ENCODE measurements around the gene BMP10. TPM values are rescaled to one million over a fixed set of nuclear protein-coding genes. Genes with fewer than 3 reads are reported as not detected.
A peak's percentile ranks its signal among the peaks of the same experiment; 100 is the strongest.

BMP10 gene, protein sequence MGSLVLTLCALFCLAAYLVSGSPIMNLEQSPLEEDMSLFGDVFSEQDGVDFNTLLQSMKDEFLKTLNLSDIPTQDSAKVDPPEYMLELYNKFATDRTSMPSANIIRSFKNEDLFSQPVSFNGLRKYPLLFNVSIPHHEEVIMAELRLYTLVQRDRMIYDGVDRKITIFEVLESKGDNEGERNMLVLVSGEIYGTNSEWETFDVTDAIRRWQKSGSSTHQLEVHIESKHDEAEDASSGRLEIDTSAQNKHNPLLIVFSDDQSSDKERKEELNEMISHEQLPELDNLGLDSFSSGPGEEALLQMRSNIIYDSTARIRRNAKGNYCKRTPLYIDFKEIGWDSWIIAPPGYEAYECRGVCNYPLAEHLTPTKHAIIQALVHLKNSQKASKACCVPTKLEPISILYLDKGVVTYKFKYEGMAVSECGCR
- not detected in 2 replicates for total RNA-seq (2014; rRNA removed)
- not detected for Bru-seq, nascent RNA
- not detected for BruChase-seq, experiment 1, labeled RNA remaining after a 6-hour chase
- BruChase-seq, experiment 2, labeled RNA remaining after a 2-hour chase, result not detected
- long read RNA-seq, result 0 reads

- intact Hi-C loops (cut with micrococcal nuclease), result no loop called here
- no peaks in the 10 kb centered on the region for H3K36me3 ChIP-seq (ENCODE audit: low read depth, low read length)
- no peaks in the 10 kb centered on the region; the same call in 1 of the 2 replicates for H3K4me1 ChIP-seq (ENCODE audit: insufficient read depth, low read length)
- H3K9ac ChIP-seq (ENCODE audit: low read length), result no peak within 1 kb of the TSS
- H3F3A ChIP-seq (ENCODE audit: low read length, unreplicated experiment), result no peaks in the 10 kb centered on the region
- peak within 1 kb of the TSS; percentile 19; the same call in 1 of the 2 replicates for H3K27ac ChIP-seq (ENCODE audit: low read length)
- no peaks in the 10 kb centered on the region for H3K9me3 ChIP-seq (ENCODE audit: low read length)
- H4K20me1 ChIP-seq (ENCODE audit: low read length), result no peaks in the 10 kb centered on the region
- ChIA-PET POLR2A (ENCODE audit: unreplicated experiment) (no interaction called here), CTCF (no interaction called here)
- no peak within 1 kb of the TSS for H2AFZ ChIP-seq (ENCODE audit: low read length)
- no peak within 1 kb of the TSS for H3K4me3 ChIP-seq (ENCODE audit: low read length)
- no peaks in the 10 kb centered on the region for H3K79me2 ChIP-seq (ENCODE audit: low read length)
- H3K27me3 ChIP-seq (ENCODE audit: low read length), result no peaks in the 10 kb centered on the region; the same call in none of the 2 replicates
- no peaks in the 10 kb centered on the region for H3K9me2 ChIP-seq (replicated peaks; ENCODE audit: low read length)
- no peak for ATAC-seq
- H3K4me2 ChIP-seq (ENCODE audit: low read length), result no peak within 1 kb of the TSS
- no peak for DNase-seq
- TF ChIP-seq, protein P1, sequence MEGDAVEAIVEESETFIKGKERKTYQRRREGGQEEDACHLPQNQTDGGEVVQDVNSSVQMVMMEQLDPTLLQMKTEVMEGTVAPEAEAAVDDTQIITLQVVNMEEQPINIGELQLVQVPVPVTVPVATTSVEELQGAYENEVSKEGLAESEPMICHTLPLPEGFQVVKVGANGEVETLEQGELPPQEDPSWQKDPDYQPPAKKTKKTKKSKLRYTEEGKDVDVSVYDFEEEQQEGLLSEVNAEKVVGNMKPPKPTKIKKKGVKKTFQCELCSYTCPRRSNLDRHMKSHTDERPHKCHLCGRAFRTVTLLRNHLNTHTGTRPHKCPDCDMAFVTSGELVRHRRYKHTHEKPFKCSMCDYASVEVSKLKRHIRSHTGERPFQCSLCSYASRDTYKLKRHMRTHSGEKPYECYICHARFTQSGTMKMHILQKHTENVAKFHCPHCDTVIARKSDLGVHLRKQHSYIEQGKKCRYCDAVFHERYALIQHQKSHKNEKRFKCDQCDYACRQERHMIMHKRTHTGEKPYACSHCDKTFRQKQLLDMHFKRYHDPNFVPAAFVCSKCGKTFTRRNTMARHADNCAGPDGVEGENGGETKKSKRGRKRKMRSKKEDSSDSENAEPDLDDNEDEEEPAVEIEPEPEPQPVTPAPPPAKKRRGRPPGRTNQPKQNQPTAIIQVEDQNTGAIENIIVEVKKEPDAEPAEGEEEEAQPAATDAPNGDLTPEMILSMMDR (conservative IDR thresholded peaks at IDR 0.05; ENCODE audit: low read depth, low read length), result no peak
- TF ChIP-seq EZH2phosphoT487 (IDR thresholded peaks at IDR 0.05; ENCODE audit: borderline replicate concordance, low read length) (no peak), EZH2 (IDR thresholded peaks at IDR 0.05; ENCODE audit: low read length, unreplicated experiment) (no peak)
- no TSS peak for BruUV-seq (replicated peaks)
These were observed at the start of gene BMP10 for GRCh38 chr2:68871159-68871764. BMP10 (minus strand) TSS chr2:68871397; CDS start chr2:68871358, 39 bp downstream.

GRCh38 chr2:68920481-68921170 lies 49.4 kb upstream of the BMP10 start:
- no peak for DNase-seq
- Histone ChIP-seq H3F3A (ENCODE audit: low read length, unreplicated experiment) (no peaks in the 10 kb centered on the region), H4K20me1 (ENCODE audit: low read length) (no peaks in the 10 kb centered on the region), H3K27ac (ENCODE audit: low read length) (no peak overlapping the region), H3K4me2 (ENCODE audit: low read length) (no peak overlapping the region), H2AFZ (ENCODE audit: low read length) (no peak overlapping the region), H3K9ac (ENCODE audit: low read length) (no peak overlapping the region), H3K4me3 (ENCODE audit: low read length) (no peak overlapping the region), H3K36me3 (ENCODE audit: low read depth, low read length) (no peaks in the 10 kb centered on the region), H3K9me2 (replicated peaks; ENCODE audit: low read length) (no peaks in the 10 kb centered on the region), H3K27me3 (ENCODE audit: low read length) (no peaks in the 10 kb centered on the region), H3K9me3 (ENCODE audit: low read length) (no peaks in the 10 kb centered on the region), H3K4me1 (ENCODE audit: insufficient read depth, low read length) (no peaks in the 10 kb centered on the region; the same call in 1 of the 2 replicates), H3K79me2 (ENCODE audit: low read length) (no peaks in the 10 kb centered on the region)
- CTCF ChIA-PET, result interaction anchor here (0.6 to 1.0 kb wide), 2 partner anchors 22 to 457 kb away, joined by 3 read pairs; no protein-coding TSS in a partner anchor
- intact Hi-C loops (cut with micrococcal nuclease), result no loop called here
- POLR2A ChIA-PET (ENCODE audit: unreplicated experiment), result no interaction called here
- ATAC-seq, result no peak
- no TSS peak for BruUV-seq (replicated peaks)
- TF ChIP-seq EZH2phosphoT487 (IDR thresholded peaks at IDR 0.05; ENCODE audit: borderline replicate concordance, low read length), result no peak
- TF ChIP-seq, protein P1 (conservative IDR thresholded peaks at IDR 0.05; ENCODE audit: low read depth, low read length), result no peak
- no peak for TF ChIP-seq EZH2 (IDR thresholded peaks at IDR 0.05; ENCODE audit: low read length, unreplicated experiment)

Measured in PC-3 (cell line).